H9 (cell line): ENCODE data around the gene GPD2. TPM values are rescaled to one million over a fixed set of nuclear protein-coding genes. Genes with fewer than 3 reads are reported as not detected.

Source experiments
- DNase-seq: peaks from one replicate; pipeline ENCODE4 v3.0.0-alpha.2; 2017
- H2AFZ ChIP-seq: one replicate; pipeline ENCODE4 v1.6.1; 2013; ENCODE audit warnings: mild to moderate bottlenecking, low read length, control low read depth, moderate library complexity
- H2AK5ac ChIP-seq: 2 replicates; pipeline ENCODE4 v1.6.1; 2013; ENCODE audit warnings: low read length, control low read depth, mixed read lengths; ENCODE audit not compliant: insufficient read length
- H2BK120ac ChIP-seq: one replicate; pipeline ENCODE4 v1.6.1; 2013; ENCODE audit warnings: low read depth, mild to moderate bottlenecking, low read length, control low read depth, inconsistent platforms; ENCODE audit not compliant: poor library complexity, severe bottlenecking
- H2BK12ac ChIP-seq: 2 replicates; pipeline ENCODE4 v1.6.1; 2013; ENCODE audit warnings: low read length, control low read depth, mixed read lengths, low read depth; ENCODE audit not compliant: insufficient read length
- H2BK15ac ChIP-seq: 2 replicates; pipeline ENCODE4 v1.6.1; 2013; ENCODE audit warnings: low read depth, low read length, control low read depth
- H2BK20ac ChIP-seq: one replicate; pipeline ENCODE4 v1.6.1; 2013; ENCODE audit warnings: low read depth, mild to moderate bottlenecking, low read length, control low read depth, inconsistent platforms; ENCODE audit not compliant: poor library complexity, severe bottlenecking
- H2BK5ac ChIP-seq: 2 replicates; pipeline ENCODE4 v1.6.1; 2013; ENCODE audit warnings: low read length, control low read depth, mixed read lengths; ENCODE audit not compliant: insufficient read length
- H3K14ac ChIP-seq: 2 replicates; pipeline ENCODE4 v1.6.1; 2013; ENCODE audit warnings: low read length, control low read depth; ENCODE audit not compliant: insufficient read depth
- H3K18ac ChIP-seq: 2 replicates; pipeline ENCODE4 v1.6.1; 2013; ENCODE audit warnings: low read depth, mild to moderate bottlenecking, mixed read lengths, low read length, control low read depth; ENCODE audit not compliant: insufficient read length
- H3K23ac ChIP-seq: 2 replicates; pipeline ENCODE4 v1.6.1; 2013; ENCODE audit warnings: low read length, control low read depth, mixed read lengths, low read depth; ENCODE audit not compliant: insufficient read length
- H3K23me2 ChIP-seq: 2 replicates; pipeline ENCODE4 v1.6.1; 2013; ENCODE audit warnings: low read depth, mild to moderate bottlenecking, mixed read lengths, low read length, control low read depth; ENCODE audit not compliant: insufficient read length, poor library complexity, severe bottlenecking
- H3K27ac ChIP-seq: 2 replicates; pipeline ENCODE4 v1.5.1; 2013; ENCODE audit warnings: low read length, control low read depth, mixed read lengths, low read depth; ENCODE audit not compliant: insufficient read length
- H3K27me3 ChIP-seq: 2 replicates; pipeline ENCODE4 v1.6.1; 2013; ENCODE audit warnings: low read length, control low read depth, inconsistent platforms; ENCODE audit not compliant: insufficient read depth
- H3K4ac ChIP-seq: 2 replicates; pipeline ENCODE4 v1.6.1; 2013; ENCODE audit warnings: low read depth, mild to moderate bottlenecking, control low read depth, inconsistent platforms, low read length, moderate library complexity
- H3K4me1 ChIP-seq: 2 replicates; pipeline ENCODE4 v1.6.1; 2013; ENCODE audit warnings: low read length, control low read depth, inconsistent platforms; ENCODE audit not compliant: insufficient read depth
- H3K4me2 ChIP-seq: 2 replicates; pipeline ENCODE4 v1.6.1; 2013; ENCODE audit warnings: low read length, control low read depth, mixed read lengths; ENCODE audit not compliant: insufficient read length, insufficient read depth
- H3K56ac ChIP-seq: 2 replicates; pipeline ENCODE4 v1.6.1; 2013; ENCODE audit warnings: low read depth, mild to moderate bottlenecking, mixed read lengths, low read length, control low read depth; ENCODE audit not compliant: insufficient read length
- H3K79me1 ChIP-seq: 2 replicates; pipeline ENCODE4 v1.6.1; 2013; ENCODE audit warnings: low read depth, mild to moderate bottlenecking, moderate library complexity, low read length, control low read depth, inconsistent platforms; ENCODE audit not compliant: insufficient read depth, poor library complexity, severe bottlenecking
- H3K79me2 ChIP-seq: 2 replicates; pipeline ENCODE4 v1.6.1; 2013; ENCODE audit warnings: low read length, control low read depth, inconsistent platforms; ENCODE audit not compliant: insufficient read depth
- H3K9ac ChIP-seq: 2 replicates; pipeline ENCODE4 v1.6.1; 2013; ENCODE audit warnings: low read length, control low read depth, mixed read lengths; ENCODE audit not compliant: insufficient read length; ENCODE audit errors: extremely low read depth
- H3K9me3 ChIP-seq: one replicate; pipeline ENCODE4 v1.6.1; 2013; ENCODE audit warnings: low read depth, low read length, inconsistent platforms; ENCODE audit not compliant: control insufficient read depth
- H3T11ph ChIP-seq: one replicate; pipeline ENCODE4 v1.6.1; 2013; ENCODE audit warnings: mild to moderate bottlenecking, low read length, control low read depth, inconsistent platforms
- H4K20me1 ChIP-seq: one replicate; pipeline ENCODE4 v1.6.1; 2013; ENCODE audit not compliant: control insufficient read depth, insufficient read length, insufficient read depth
- H4K5ac ChIP-seq: 2 replicates; pipeline ENCODE4 v1.6.1; 2013; ENCODE audit warnings: low read depth, mild to moderate bottlenecking, mixed read lengths, low read length, control low read depth; ENCODE audit not compliant: insufficient read length
- H4K8ac ChIP-seq: replicated peaks from 2 replicates; pipeline ENCODE4 v1.6.1; 2013; ENCODE audit warnings: low read length, control low read depth, mixed read lengths, low read depth; ENCODE audit not compliant: insufficient read length
- H4K91ac ChIP-seq: 2 replicates; pipeline ENCODE4 v1.6.1; 2013; ENCODE audit warnings: low read depth, mild to moderate bottlenecking, moderate library complexity, mixed read lengths, low read length, control low read depth; ENCODE audit not compliant: insufficient read length
- H3K27ac Mint-ChIP-seq, 3 experiments: 2 replicates in 2 of 3; 3 replicates in 1 of 3; pipeline ENCODE4 v1.8.0; 2020 to 2021; ENCODE audit warnings: mixed read lengths in 3 of 3, mild to moderate bottlenecking in 1 of 3, moderate library complexity in 1 of 3
- H3K27me3 Mint-ChIP-seq: 2 replicates; pipeline ENCODE4 v1.8.0; 2021; ENCODE audit warnings: low read depth, mild to moderate bottlenecking, moderate library complexity, mixed read lengths
- H3K36me3 Mint-ChIP-seq, 3 experiments: 2 replicates in 2 of 3; 3 replicates in 1 of 3; pipeline ENCODE4 v1.8.0; 2020 to 2021; ENCODE audit warnings: low read depth in 3 of 3, mixed read lengths in 3 of 3; ENCODE audit not compliant: insufficient read depth in 1 of 3
- H3K4me1 Mint-ChIP-seq, 2 experiments: 2 replicates each; pipeline ENCODE4 v1.8.0; 2020; ENCODE audit warnings: mixed read lengths in 2 of 2
- H3K4me3 Mint-ChIP-seq, 2 experiments: 2 replicates in 1 of 2; 3 replicates in 1 of 2; pipeline ENCODE4 v1.8.0; 2020 to 2021; ENCODE audit warnings: mild to moderate bottlenecking in 2 of 2, mixed read lengths in 2 of 2, moderate library complexity in 1 of 2
- H3K9me3 Mint-ChIP-seq, 2 experiments: 2 replicates in 1 of 2; 3 replicates in 1 of 2; pipeline ENCODE4 v1.8.0; 2020; ENCODE audit warnings: mild to moderate bottlenecking in 2 of 2, mixed read lengths in 2 of 2, moderate library complexity in 1 of 2
- WGBS: extraction: QIAGEN DNeasy Blood & Tissue Kit; methylation state at CpG from one replicate; pipeline ENCODE4 v1.1.7; 2013; ENCODE audit warnings: missing lambda C conversion rate, low lambda C conversion rate, mixed read lengths; ENCODE audit not compliant: insufficient read length; ENCODE audit errors: extremely low coverage; 5-methylcytosine and 5-hydroxymethylcytosine counted together
- total RNA-seq: library from RNA; stranded (reverse); gene quantifications from 2 replicates; pipeline ENCODE4 v1.2.1, GENCODE V29; 2021
- TF ChIP-seq, protein P1 (sequence below): fragments of 200-600 bp; sonication (generic); conservative IDR thresholded peaks from 3 replicates; pipeline ENCODE4 v1.8.0; 2021; ENCODE audit warnings: antibody characterized with exemption, mild to moderate bottlenecking

Gene GPD2
- total RNA-seq, 1 experiment from 2014 or later: 46.0 TPM

DNA sequence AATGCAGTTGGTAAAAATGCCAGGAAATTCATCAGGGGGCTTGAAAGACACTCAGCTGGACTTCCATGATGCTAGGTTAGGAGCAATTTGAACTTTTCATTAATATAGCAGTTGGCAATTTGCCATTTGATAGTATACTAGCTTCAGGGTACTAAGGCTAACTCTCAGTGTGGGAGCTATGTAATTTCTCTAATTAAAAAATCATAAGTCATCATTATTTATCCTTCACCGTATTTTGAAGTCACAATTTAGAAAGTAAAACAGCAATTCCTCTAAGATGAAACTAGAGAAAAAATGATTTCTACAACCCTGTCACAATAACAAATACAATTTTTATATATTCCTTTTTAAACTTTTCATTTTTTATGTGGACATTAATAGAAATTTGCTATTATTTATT is 190.8 kb downstream of the GPD2 start:
- Mint-ChIP-seq H3K4me1 (peaks cover 51 to 58% of the 10 kb centered on the region in 2 experiments), H3K36me3 (peaks cover 5 to 24% (median 9%) of the 10 kb centered on the region in 3 experiments; a peak in 6 of 7 replicates)
- H2AFZ ChIP-seq: no peak overlapping the region

More for the DNA sequence above, 190.8 kb downstream of the GPD2 start:
- Histone ChIP-seq H2BK15ac (no peak overlapping the region), H3K79me2 (no peaks in the 10 kb centered on the region), H3K9ac (no peak overlapping the region), H2BK12ac (no peak overlapping the region), H3K79me1 (no peaks in the 10 kb centered on the region), H3K27ac (no peak overlapping the region), H2BK20ac (no peak overlapping the region), H2AK5ac (no peak overlapping the region), H3K4me1 (no peaks in the 10 kb centered on the region; the same call in 1 of the 2 replicates), H2BK5ac (no peak overlapping the region), H3K9me3 (no peaks in the 10 kb centered on the region), H3K14ac (no peak overlapping the region), H4K8ac (no peak overlapping the region), H3K27me3 (no peaks in the 10 kb centered on the region), H2BK120ac (no peak overlapping the region), H3K23ac (no peak overlapping the region), H3T11ph (no peak overlapping the region), H4K5ac (no peak overlapping the region), H3K56ac (no peak overlapping the region), H3K23me2 (no peaks in the 10 kb centered on the region), H4K91ac (no peak overlapping the region), H3K18ac (no peak overlapping the region), H3K4ac (no peak overlapping the region), H3K4me2 (no peak overlapping the region), H4K20me1 (no peaks in the 10 kb centered on the region)
- Mint-ChIP-seq H3K9me3 (peaks cover 8 to 11% of the 10 kb centered on the region in 2 experiments), H3K4me3 (no peak overlapping the region), H3K27ac (no peak overlapping the region), H3K27me3 (no peaks in the 10 kb centered on the region)
- TF ChIP-seq, protein P1, sequence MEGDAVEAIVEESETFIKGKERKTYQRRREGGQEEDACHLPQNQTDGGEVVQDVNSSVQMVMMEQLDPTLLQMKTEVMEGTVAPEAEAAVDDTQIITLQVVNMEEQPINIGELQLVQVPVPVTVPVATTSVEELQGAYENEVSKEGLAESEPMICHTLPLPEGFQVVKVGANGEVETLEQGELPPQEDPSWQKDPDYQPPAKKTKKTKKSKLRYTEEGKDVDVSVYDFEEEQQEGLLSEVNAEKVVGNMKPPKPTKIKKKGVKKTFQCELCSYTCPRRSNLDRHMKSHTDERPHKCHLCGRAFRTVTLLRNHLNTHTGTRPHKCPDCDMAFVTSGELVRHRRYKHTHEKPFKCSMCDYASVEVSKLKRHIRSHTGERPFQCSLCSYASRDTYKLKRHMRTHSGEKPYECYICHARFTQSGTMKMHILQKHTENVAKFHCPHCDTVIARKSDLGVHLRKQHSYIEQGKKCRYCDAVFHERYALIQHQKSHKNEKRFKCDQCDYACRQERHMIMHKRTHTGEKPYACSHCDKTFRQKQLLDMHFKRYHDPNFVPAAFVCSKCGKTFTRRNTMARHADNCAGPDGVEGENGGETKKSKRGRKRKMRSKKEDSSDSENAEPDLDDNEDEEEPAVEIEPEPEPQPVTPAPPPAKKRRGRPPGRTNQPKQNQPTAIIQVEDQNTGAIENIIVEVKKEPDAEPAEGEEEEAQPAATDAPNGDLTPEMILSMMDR: no peak
- no peak for DNase-seq
- no CpG with 5 or more reads among the region's 1 CpG for WGBS
